Measurements from ENCODE around the gene GARNL3.

DNA sequence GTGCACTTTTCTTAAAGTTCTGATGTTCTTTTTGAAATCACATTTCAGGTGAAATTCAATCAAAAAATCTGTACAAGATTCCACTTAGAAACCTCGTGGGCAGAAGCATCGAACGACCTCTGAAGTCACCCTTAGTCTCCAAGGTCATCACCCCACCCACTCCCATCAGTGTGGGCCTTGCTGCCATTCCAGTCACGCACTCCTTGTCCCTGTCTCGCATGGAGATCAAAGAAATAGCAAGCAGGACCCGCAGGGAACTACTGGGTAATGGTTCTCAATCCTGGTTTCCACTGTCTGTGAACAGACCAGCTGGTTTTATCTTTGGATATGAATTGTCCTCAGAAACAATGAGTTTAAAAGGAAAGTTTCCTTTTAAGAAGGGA lies 124.3 kb downstream of the GARNL3 start:
- TF ChIP-seq FOXK2 (IDR thresholded peaks at IDR 0.05) (no peak), MEF2D (CRISPR knock-in tag; IDR thresholded peaks at IDR 0.05) (no peak), ZNF282 (IDR thresholded peaks at IDR 0.05; ENCODE audit: partially characterized antibody) (no peak), TAF1 (CRISPR knock-in tag; IDR thresholded peaks at IDR 0.05) (no peak)
- TF ChIP-seq, protein P1, sequence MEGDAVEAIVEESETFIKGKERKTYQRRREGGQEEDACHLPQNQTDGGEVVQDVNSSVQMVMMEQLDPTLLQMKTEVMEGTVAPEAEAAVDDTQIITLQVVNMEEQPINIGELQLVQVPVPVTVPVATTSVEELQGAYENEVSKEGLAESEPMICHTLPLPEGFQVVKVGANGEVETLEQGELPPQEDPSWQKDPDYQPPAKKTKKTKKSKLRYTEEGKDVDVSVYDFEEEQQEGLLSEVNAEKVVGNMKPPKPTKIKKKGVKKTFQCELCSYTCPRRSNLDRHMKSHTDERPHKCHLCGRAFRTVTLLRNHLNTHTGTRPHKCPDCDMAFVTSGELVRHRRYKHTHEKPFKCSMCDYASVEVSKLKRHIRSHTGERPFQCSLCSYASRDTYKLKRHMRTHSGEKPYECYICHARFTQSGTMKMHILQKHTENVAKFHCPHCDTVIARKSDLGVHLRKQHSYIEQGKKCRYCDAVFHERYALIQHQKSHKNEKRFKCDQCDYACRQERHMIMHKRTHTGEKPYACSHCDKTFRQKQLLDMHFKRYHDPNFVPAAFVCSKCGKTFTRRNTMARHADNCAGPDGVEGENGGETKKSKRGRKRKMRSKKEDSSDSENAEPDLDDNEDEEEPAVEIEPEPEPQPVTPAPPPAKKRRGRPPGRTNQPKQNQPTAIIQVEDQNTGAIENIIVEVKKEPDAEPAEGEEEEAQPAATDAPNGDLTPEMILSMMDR (CRISPR knock-in tag; IDR thresholded peaks at IDR 0.05): no peak
- TF ChIP-seq, protein P2, sequence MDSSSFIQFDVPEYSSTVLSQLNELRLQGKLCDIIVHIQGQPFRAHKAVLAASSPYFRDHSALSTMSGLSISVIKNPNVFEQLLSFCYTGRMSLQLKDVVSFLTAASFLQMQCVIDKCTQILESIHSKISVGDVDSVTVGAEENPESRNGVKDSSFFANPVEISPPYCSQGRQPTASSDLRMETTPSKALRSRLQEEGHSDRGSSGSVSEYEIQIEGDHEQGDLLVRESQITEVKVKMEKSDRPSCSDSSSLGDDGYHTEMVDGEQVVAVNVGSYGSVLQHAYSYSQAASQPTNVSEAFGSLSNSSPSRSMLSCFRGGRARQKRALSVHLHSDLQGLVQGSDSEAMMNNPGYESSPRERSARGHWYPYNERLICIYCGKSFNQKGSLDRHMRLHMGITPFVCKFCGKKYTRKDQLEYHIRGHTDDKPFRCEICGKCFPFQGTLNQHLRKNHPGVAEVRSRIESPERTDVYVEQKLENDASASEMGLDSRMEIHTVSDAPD (CRISPR knock-in tag; IDR thresholded peaks at IDR 0.05): no peak
